Mammary epithelial cell (primary cell): ENCODE measurements around the gene STEAP2.

ENCODE experiments used
- CTCF ChIP-seq, 2 donors: IDR thresholded peaks in 1 of 2; conservative IDR thresholded peaks in 1 of 2; 2 replicates each; pipeline ENCODE4 v1.5.1; 2011 to 2012; ENCODE audit warnings: inconsistent platforms in 2 of 2, low read length in 2 of 2, mild to moderate bottlenecking in 2 of 2, control low read depth in 1 of 2, low read depth in 1 of 2; ENCODE audit not compliant: insufficient read depth in 1 of 2; ENCODE audit errors: extremely low read depth in 1 of 2
- EZH2 ChIP-seq: IDR thresholded peaks from 2 replicates; pipeline ENCODE4 v1.6.1; 2012; ENCODE audit warnings: low read length, inconsistent platforms, borderline replicate concordance

GRCh38 chr7:90266808-90267207 is 55.3 kb downstream of the STEAP2 start:
- TF ChIP-seq CTCF (conservative IDR thresholded peaks at IDR 0.05 in 1 of 2, IDR thresholded peaks at IDR 0.05 in 1 of 2; ENCODE audit: extremely low read depth in 1 of 2, insufficient read depth in 1 of 2, low read depth in 1 of 2, low read length in 2 of 2): no peak
- no peak for TF ChIP-seq EZH2
